Caki2 (cell line): ENCODE data around the gene CD68. TPM values are rescaled to one million over a fixed set of nuclear protein-coding genes. Genes with fewer than 3 reads are reported as not detected.
A peak's percentile ranks its signal among the peaks of the same experiment; 100 is the strongest.
"Not testable (repeated sequence)": the region's sequence is repeated elsewhere in the genome, so short reads cannot be mapped to it uniquely, and the experiment has no call there.

Experiments used
- DNase-seq: peaks from one replicate; pipeline ENCODE4 v3.0.0-alpha.2; 2015; ENCODE audit warnings: low read depth
- in situ Hi-C: cut with HindIII; loops from 2 replicates; pipeline ENCODE4 v1.10.0; 2016; ENCODE audit warnings: low sequenced_read_pairs, low pct_unique_long_range_greater_than_20kb, mixed read lengths
- total RNA-seq: library from RNA; depleted of rRNA; stranded (reverse); fragments of >200 nt; shearing (Covaris generic); gene quantifications from 2 replicates; pipeline ENCODE4 v1.2.3, GENCODE V29; 2014; ENCODE audit warnings: low replicate concordance

CD68 gene
- total RNA-seq, 1 experiment from 2014 or later = 93.2 TPM

DNA sequence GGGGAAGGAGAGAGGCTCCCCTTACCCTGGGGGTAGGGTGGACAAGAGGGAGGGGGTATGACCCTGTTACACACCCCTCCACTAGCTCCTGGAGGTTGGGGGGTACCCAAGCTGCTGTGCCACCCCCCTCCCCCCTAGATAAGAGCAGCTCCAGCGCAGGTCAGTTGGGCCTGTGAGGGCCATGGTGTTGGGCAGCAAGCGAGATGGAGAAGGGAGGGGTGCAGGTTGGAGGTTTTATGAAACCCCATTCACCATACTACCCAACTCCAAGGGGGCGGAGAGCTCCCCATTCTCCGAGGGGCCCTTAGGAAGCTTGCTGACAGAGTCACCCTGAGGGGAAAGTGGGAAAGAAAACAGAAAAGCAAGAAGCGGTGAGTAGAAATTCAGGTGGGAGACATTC, 12.2 kb downstream of the CD68 start:
- no peak for DNase-seq
- in situ Hi-C loops = no loop called here

- in situ Hi-C loops = no loop called here
- no peak for DNase-seq
These were observed 13.1 kb downstream of the CD68 start for GRCh38 chr17:7592422-7593021.

DNA sequence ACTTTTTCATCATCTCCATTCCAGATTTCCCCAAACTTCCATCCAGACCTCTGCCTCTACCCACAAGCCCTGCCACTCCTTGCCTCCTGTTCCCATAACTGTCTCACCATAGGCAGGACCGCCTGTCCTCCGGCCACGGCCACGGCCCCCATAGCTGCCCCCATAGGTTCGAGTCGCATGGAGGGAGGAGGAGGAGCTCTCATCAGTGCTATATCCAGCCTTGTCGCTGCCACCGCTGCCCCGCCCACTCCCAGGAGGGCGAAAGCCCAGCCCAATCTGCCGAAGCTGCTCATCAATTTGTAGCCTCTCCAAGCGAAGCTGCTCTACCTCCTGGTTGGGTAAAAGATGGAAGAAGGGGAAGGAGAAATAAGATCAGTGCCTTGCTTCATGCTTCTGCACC, 13.9 kb downstream of the CD68 start:
- DNase-seq = no peak
- in situ Hi-C loops = no loop called here

- in situ Hi-C loops, DNase-seq: not testable (repeated sequence)
These were observed 18.1 kb downstream of the CD68 start for GRCh38 chr17:7597561-7597960.

- DNase-seq = no peak
- in situ Hi-C loops = no loop called here
These were observed 26.8 kb downstream of the CD68 start for GRCh38 chr17:7606280-7606679.

- in situ Hi-C loops = no loop called here
- no peak for DNase-seq
These were observed 31.2 kb downstream of the CD68 start for GRCh38 chr17:7610641-7611040.

GRCh38 chr17:7611635-7612293, 32.3 kb downstream of the CD68 start:
- no peak for DNase-seq
- in situ Hi-C loops = no loop called here

DNA sequence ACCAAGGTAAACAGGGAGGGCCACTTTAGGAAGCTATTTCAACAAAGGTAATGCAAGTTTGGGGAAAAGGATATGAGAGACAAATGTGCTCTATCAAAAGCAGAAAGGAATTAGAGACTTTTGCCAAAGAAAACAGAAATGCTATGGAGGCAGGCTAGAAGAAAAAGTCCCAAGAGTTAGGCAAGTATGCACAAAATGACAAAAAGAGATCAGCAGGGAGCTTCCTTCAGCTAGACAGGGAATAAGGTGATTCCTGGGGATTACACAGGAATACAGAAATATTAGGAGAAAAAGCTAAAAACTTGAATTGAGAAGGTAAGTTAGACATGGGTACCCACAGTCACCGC, 32.8 kb downstream of the CD68 start:
- in situ Hi-C loops = no loop called here
- no peak for DNase-seq

- DNase-seq = no peak
- in situ Hi-C loops = no loop called here
These were observed 34.5 kb downstream of the CD68 start for GRCh38 chr17:7613769-7614424.

GRCh38 chr17:7614425-7615264, 35.2 kb downstream of the CD68 start, which contains the start of gene FXR2:
Gene FXR2 (minus strand): TSS chr17:7614897. CDS start chr17:7614532, 365 bp downstream.
- DNase-seq = peak; percentile 100
- in situ Hi-C loops = no loop called here

DNA sequence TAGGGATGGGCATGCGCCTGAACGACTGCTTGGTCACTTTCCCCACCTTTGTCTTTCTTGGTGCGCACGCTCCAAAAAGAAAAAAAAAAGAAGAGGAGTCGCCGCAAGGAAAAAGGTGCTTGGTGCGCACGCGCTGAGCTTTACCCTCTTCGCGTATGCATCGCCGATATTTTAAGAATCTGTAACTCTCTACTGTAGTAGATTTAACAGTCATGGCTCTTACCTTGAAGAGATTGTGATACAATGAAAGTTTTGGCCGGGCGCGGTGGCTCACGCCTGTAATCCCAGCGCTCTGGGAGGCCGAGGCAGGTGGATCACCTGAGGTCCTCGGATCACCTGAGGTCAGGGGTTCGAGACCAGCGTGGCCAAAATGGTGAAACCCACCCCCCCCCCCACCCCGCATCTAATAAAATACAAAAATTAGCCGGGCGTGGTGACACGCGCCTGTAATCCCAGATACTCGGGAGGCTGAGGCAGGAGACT, 35.9 kb downstream of the CD68 start:
- in situ Hi-C loops = no loop called here
- DNase-seq = no peak

- in situ Hi-C loops = no loop called here
- DNase-seq = no peak
These were observed 39.2 kb downstream of the CD68 start for GRCh38 chr17:7618608-7619007.

DNA sequence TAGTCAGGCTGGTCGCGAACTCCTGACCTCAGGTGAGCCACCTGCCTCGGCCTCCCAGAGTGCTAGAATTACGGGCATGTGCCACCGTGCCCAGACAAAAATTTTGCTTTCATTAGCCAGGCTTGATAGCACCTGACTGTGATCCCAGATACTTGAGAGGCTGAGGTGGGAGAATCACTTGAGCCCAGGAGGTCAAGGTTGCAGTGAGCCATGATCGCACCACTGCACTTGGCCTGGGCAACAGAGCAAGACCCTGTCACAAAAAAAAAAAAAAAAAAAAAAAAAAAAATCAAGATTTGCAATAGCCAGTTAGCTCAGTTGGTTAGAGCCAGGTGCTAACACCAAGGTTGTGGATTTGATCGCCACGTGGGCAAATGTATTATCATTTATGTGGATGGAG, 41.4 kb downstream of the CD68 start:
- DNase-seq = no peak
- in situ Hi-C loops = no loop called here

GRCh38 chr17:7623661-7624060, 44.2 kb downstream of the CD68 start:
- DNase-seq = no peak
- in situ Hi-C loops = no loop called here

- DNase-seq, in situ Hi-C loops: not testable (repeated sequence)
These were observed 46.3 kb downstream of the CD68 start for GRCh38 chr17:7625749-7626148.

DNA sequence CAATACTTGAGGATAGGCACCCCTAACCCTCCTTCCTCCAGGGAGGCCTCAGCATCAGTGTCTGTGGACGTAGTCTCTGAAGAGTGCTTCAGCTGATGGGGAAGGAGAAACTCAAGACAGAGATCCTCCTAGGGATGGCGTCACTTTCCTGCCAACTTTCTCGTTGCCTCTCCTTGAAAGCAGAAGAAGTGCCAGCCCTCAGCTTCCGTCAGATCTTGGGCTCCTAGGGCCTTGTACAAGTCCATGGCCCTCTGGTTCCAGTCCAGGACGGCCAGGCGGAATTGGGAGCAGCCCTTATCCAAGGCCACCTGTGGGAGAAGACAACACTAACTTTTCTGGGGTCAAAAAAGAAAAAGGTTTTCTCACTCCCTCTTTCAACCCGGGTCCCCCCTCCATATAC, 46.9 kb downstream of the CD68 start:
- in situ Hi-C loops = no loop called here
- no peak for DNase-seq

GRCh38 chr17:7626956-7627249, 47.5 kb downstream of the CD68 start:
- no peak for DNase-seq
- in situ Hi-C loops = no loop called here

DNA sequence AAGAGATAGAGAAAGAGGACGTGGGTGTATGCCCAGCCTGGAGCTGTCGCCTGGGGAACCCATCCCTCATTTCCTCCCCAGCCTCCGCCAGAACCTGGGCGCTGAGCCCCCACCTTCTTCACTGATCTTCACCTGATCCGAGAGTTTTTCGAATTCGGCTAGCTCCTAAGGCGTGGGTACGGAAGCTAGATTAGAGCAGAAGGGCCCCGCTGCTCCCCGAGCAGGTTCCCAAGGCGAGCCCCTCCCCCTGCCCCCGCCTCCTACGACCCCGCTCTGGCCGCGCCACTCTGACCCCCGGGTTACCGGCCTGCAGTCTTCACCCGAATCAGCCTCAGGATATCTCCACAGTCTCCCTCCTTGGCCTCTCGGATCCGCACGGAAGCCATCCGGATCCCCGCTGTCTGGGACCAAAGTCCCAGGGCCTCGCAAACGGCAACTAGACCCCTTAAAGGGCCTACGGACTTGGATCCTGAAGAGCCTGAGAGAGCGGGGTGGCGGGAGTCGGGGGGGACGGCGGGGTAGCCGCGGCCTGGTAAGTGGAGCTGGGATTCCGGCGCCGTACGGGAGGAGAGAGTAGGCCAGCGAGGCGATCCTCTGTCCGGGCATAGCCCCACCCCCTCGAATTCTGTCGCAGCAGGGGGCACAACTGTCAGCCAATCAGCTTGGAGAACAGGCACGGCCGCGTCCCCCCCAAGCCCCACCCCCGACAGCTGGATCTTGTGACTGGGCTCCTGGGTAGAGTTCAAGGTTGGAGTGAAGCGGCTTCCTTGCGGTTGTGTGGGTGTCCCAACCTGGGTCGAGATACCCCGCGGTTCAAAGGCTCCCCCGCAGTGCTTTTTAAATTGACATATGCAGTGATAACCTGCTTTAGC, 48.0 kb downstream of the CD68 start, which contains the start of gene SAT2:
TSS of gene SAT2 (minus strand) at position 572 of the 872 bp plus-strand sequence. CDS start at position 386, 186 bp downstream.
- DNase-seq = peak; percentile 83
- in situ Hi-C loops = no loop called here
